Fibroblast of gingiva (primary cell): ENCODE data around the gene NELFB.

ENCODE experiments used
- DNase-seq: peaks from one replicate; pipeline ENCODE4 v3.0.0-alpha.2; 2011; ENCODE audit warnings: low read depth

Gene NELFB

DNA sequence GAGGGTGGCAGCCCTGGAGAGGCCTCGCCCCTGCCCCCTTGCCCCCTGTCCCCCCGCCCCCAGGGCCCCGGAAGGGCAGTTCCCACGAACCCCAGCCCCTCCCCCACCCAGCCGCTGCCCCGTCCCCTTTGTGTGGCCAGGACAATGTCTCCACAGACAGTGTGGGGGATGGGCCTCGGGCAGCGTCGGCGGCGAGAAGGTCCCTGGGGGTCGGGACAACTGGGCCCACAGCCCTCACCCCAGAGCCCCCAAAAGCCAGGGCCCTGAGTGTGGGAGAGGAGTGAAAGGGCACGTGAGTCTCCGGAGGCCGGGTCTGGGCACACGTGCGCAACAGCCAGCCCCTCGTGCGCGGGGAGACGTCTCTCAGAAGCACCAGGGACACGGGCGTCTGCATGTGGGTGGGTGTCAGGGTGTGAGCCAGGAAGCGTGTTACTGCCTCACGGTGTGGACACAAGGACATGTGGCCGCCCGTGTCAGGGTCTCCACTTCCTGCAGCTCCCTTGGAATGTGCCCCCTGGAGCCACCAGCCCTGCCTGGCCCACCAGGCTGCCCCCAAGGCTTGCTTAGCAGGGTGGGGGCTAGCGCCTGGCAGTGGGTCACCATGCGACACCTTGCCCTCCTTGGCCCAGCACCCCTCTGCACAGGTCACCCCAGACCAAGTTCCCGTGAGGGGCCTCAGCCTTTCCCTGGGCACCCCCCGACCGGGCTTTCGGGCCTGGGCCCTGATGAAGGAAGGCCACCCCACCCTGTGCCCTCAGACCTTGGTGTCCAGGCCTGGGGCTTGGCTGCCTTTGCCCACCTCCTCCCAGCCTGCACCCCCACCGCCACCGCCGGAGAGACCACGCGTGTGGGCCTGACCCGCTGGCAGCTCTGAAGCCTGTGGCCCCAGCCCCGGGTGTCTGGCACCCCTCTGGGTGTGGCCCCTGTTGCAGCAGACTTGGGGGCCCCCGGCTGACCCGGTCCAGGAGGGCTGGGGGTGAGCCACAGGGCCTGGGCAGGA is 59.7 kb downstream of the NELFB start:
- no peak for DNase-seq

DNA sequence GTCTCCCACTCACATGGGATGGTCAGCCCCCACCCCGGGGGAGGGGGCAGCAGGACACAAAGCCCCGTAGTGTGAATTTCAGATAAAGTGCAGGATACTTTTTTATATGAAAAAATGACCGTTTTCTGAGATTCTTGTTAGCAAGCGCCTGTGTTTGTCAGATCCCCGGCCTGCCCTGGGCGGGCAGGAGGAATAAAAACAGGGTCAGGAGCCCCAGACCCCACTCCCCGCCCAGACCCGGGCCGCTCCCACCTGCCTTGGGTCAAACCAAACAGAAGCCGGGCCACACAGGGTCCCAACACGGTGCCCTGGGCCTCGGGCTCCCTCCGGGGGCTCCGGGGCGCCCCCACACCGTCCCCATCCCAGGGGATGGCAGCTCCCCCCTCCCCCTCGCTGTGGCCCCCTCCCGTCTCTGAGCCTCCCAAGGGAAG is 60.5 kb downstream of the NELFB start:
- DNase-seq: no peak

DNA sequence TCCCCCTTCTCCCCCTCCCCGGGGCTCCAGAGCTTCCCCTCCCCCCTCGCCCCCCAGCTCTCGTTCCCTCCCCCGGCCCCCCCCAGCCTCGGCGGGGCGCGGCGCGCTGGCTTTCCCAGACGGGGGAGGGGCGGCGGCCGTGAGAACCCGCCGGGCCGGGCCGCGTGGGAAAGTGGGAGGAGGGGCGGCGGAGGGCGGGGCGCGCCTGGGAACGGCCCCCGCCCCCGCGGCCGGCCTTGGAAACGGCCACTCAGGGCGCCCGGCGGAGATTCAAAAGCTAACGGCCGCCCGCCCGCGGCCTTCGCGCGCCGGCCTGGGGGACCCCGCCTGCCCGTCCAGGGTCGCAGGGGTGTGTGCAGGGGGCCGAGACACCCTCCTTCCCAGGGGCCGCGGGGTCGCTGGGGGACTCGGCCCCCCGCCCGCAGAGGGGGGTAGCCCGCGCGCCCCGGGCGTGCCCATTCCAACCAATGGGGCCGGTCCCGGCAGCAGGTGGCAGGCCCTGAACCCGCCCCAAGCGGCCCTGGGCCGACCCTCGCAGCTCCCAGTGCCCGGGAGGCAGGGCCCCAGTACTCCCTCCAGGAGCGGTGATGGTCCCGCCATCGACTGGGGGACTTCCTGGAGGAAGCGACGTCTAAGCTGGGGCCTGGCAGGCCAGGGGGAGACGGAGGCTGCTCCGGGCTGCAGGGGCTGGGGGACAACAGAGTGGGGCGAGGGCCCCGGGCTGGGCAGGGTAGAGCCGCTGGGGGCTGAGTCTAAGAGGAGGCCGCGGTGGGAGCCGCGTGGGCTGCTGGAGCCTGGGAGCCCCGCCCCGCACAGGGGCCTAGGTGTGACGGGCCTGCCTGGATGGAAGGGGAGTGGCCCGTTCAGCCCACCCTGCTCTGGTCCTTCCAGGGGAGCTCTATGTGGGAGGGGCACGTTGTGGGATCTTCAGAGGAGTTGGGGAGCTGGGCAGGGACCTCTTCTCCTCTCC is 61.2 kb downstream of the NELFB start:
- no peak for DNase-seq

DNA sequence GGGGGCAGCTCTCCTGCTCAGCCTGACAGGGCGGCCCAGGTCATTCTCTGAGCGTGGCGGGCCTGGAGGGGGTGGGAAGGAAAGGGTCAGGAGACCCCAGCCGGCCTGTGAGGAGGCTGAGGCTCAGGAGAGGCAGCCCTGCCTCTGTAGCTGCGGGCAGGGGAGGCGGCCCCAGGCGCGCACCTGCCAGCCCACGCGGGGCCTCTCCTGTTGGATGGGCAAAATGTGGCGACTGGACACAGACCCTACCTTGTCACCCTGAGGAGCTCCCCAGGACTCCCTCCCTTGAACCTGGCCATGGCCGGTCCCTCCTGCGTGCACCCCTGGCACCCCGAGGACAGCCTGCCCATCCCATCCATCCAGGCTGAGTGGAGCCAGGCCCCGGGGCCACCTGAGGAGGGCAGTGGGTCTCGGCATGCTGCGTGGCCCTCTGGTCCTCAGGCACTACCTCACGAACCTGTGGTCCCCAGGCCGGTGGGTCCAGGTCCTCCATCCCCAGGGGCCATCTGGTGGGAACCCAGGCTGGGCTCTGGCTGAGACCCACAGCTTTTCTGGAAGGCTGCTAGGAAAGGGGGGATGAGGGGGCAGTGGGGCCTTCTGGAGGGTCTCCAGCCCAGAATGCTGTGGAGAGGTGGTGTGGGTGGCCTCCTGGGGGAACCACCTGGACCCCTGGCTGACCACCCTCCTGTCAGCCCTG is 62.0 kb downstream of the NELFB start:
- DNase-seq: no peak

DNA sequence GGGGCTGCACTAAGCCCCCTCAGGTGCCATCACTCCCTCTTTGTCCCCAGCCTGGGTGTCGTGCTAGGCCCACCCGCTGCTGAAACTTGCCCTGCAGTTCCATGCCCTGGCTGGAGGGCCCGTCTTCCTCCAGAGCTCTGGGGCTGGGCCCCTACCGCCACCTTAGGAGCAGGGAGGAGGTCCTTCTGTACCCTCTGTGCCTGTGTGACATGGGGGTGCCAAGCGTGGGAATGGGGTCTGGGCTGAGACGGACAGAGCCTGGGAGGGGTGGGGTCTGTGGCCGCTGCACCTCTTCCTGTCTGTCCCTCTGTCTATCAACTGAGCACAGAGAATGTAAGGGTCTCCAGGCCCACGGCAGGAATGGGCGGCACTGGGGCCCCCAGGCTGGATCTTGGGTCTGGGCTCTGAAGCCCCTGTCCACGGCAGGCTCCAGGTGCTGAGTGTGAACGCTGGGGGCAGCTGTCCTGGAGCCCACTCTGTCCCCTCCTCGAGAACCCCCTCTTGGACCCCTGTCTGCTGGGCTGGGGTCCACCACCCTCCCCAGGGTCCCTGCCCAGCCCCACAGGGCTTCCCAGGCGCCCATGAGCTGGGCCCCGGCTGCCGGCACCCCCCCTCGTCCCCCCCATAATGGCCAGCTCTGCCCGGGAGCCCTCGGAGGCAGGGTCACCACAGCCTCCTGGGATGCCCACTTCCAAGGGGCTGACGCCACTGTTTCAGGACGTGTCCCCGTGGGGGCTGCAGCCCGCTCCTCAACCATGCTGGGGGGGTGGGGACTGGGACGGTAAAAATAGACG is 62.8 kb downstream of the NELFB start:
- no peak for DNase-seq

DNA sequence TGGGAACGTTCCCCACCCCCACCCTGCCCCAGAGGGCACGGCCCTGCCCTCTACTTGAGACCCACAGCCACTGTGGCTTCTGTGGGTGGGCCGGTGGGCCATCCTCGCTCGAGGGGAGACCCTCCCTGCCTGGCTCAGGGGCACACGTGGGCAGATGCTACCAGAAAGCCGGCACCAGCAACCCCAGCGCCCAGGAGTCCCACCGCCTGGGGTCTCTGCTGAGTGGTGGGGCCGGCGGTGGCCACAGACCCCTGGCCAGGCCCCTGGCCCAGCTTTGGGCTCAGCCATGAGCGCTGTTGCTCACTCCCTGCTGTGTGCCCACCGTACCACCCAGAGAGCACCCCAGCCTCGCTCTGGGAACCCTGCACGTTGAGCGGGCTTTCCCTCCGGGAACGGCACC is 63.5 kb downstream of the NELFB start:
- DNase-seq: no peak

DNA sequence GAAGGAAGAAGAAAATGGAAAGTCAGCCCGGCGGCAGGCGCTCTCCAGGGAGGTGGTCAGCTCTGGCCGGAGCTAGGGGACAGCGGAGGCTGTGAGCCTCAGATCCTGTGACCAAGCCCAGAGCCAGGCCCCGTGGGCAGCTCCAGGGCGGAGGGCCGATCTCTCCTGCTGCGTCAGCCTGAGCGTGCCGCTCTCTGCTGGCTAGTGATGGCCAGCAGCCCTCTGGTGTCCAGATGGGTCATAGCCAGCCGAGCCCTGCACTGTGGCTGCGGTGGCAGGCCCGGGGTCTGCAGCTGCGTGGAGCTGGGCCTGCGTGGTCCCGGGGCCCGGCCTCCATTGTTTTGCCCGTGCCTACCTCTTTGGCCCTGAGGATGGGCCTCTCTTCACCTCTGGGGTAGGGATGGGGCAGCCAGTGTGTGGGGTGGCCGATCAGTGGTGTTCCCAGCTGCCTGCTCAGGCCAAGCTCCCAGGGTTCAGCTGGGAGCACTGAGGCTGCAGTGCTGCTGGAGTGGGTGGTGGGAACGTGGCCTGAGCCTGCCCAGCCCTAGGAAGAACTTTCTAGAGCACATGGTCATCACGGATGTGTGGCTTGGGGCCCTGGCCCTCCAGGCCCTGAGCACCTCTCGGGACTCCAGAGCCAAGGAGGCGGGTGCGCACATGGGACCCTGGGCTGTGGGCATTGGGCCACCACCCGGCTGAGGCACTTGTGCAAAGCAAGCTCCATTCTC is 64.0 kb downstream of the NELFB start:
- peak; percentile 49 for DNase-seq

DNA sequence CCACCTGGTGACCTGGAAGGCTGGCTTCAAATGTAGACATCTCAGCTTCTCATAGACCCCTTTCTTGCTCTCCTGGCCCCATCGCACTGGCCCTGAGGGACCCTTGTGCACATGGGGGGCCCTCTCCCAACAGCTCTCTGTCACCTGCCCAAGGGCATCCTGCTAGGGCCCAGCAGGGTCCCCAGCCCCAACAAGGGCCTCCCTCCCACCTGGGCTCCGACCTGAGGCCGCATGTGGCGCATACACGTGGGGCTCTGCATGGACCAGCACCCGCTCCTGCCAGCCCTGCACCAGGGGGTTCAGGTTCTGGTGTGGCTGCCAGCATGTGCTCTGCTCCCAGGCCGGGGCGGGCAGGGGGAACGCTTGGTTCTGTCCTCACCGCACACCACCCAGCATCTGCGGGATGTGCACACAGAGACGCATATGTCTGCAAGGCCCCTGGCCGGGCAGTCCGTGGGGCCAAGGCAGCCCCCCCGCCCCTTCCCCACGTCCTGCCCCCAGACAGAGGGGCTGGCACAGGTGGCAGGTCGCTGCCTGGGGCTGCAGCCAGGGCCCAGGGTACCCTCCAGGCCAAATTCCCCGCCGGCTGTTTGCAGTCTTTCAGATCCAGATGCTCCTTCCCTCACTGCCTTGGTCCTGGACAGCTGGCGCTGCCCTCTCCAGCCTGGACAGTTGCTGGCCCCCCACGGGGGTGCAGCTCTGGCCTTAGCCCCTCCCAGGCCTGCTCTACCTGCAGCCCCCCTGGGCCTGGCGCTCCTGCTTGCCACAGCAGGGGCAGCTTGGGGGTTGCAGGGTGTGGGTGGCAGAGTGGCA is 64.8 kb downstream of the NELFB start:
- DNase-seq: no peak

DNA sequence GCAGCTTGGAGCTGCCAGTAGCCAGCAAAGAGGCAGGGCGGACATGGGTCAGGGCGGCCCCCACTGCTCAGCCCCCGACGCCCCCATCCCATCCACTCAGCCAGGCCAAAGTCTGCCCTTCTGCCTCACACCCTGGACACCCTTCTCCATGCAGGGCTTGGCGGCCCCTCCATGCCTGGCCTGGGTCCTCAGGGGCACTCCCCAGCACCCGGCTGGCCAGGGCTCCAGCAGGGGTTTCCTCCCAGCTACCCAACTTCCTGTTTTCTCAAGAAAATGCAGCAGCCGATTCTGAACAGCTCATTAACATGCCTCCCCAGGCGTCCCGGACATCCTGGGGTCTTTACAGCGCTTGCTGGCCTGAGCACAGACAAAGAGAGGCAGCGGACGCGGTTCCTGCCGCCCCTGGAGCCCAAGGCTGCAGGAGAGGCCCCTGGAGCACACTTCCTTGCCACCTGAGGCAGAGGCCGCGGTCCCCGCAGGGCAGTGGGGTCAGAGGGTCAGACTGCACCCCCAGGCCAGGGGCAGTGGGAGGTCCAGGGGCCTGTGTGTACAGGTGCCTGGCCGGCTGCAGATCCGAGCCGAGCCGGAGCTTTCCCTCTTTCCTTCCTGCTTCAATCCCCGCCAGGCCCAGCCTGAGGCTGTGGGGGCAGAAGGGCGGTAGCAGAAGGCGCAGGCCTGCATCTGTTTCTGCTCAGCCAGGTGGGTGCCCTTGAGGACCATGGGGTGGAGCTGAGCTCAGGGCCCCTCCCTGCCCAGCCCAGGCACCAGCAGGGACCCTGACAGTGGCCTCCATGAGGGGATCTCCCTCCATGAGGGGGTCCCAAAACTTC is 65.6 kb downstream of the NELFB start:
- DNase-seq: no peak

DNA sequence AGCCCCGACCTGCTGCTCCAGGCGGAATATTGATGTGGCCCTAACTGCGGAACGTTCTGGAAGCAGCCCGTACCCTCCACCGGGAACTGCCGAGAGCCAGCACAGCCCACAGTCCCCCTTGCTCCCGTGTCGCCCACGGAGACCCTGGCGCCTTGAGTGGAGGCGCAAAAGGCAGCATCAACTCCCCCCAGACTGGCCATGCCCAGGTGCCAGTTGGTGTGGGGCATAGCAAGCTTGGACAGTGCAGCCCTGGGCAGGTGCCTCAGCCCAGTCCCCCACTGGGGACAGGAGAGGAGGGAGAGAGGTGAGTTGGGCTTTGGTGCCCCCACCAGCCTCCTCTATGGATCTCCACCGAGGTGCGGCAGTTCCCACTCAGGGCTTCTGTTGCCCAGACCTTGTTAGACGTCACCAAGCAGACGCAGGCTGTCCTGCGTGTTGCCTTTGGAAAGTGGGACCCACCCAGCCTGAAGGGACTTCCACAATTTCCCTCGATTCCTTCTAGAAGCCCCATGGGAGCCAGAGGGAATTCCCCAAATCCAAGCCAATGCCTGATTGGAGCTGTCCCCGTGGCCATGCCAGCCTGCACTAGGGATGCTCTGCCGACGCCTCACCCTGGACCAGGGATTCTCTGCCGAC is 66.7 kb downstream of the NELFB start:
- DNase-seq: no peak
